ENCODE results near the gene MAD1L1.

Gene MAD1L1

DNA sequence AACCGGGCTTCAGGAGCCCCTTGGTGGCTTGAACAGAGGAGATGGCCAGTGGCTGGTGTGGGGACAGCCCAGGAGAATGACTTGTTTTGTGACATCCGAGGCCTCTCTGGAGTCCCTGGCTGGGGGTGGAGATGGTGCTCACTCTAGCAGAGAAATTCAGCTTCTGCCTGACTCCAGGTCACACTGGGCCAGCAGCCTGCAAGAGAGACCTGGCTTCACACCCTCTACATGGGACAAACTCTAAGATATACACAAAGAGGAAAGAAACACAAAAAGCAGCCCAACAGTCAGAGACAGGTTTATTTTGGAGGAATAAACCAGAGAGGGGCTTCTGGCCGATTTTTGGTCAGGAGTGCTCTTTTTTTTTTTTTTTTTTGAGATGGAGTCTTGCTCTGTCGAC is 429.8 kb downstream of the MAD1L1 start:
- no peaks in the 10 kb centered on the region for H3K36me3 ChIP-seq (ENCODE audit: control insufficient read depth in 1 of 2, insufficient read depth in 2 of 2, low read depth in 1 of 2, low read length in 2 of 2)
- H2AK5ac ChIP-seq (ENCODE audit: low read length, severe bottlenecking): no peak overlapping the region
- H3K9me3 ChIP-seq (ENCODE audit: control insufficient read depth, low read length): no peaks in the 10 kb centered on the region
- no peak overlapping the region for H3K4ac ChIP-seq (ENCODE audit: low read depth in 1 of 2, low read length in 2 of 2)
- no peak overlapping the region for H2AFZ ChIP-seq (ENCODE audit: low read depth, low read length)
- H2BK120ac ChIP-seq (ENCODE audit: low read depth, low read length): no peak overlapping the region
- no peak overlapping the region for H2BK15ac ChIP-seq (ENCODE audit: low read depth, poor library complexity, severe bottlenecking)
- H3K4me2 ChIP-seq (ENCODE audit: low read length, poor library complexity, severe bottlenecking): no peak overlapping the region
- DNase-seq: no peak
- H3K27me3 ChIP-seq (ENCODE audit: control insufficient read depth in 1 of 2, insufficient read depth in 1 of 2, low read length in 2 of 2): peaks cover 5 to 33% of the 10 kb centered on the region in 2 experiments
- H3K9ac ChIP-seq (ENCODE audit: low read length): no peak overlapping the region
- no peak overlapping the region for H3K27ac ChIP-seq (ENCODE audit: low read length, poor library complexity, severe bottlenecking)
- H3K4me1 ChIP-seq (ENCODE audit: control insufficient read depth, insufficient read depth, low read depth, low read length): no peaks in the 10 kb centered on the region
- H3K23ac ChIP-seq (ENCODE audit: low read length in 2 of 2): no peak overlapping the region
- no peak overlapping the region for H2BK12ac ChIP-seq (ENCODE audit: low read length in 2 of 2)
- no peak overlapping the region for H4K8ac ChIP-seq (ENCODE audit: low read length)
- WGBS: 83% methylated on average over 3 of the region's 4 CpGs
- H3K4me3 ChIP-seq (ENCODE audit: insufficient read depth in 1 of 2, low read depth in 1 of 2, low read length in 2 of 2): no peak overlapping the region
- H4K91ac ChIP-seq (ENCODE audit: low read length): no peak overlapping the region
- H3K18ac ChIP-seq (ENCODE audit: low read depth in 1 of 2, low read length in 2 of 2): no peak overlapping the region
- H2BK5ac ChIP-seq (ENCODE audit: low read depth, low read length, poor library complexity, severe bottlenecking): no peak overlapping the region
- no peak overlapping the region for H3K14ac ChIP-seq (ENCODE audit: low read length in 2 of 2)
- no peaks in the 10 kb centered on the region for H3K79me1 ChIP-seq (replicated peaks; ENCODE audit: low read length, poor library complexity, severe bottlenecking)

GRCh38 chr7:1800902-1801301 is 431.8 kb downstream of the MAD1L1 start:
- H3K79me1 ChIP-seq (replicated peaks; ENCODE audit: low read length, poor library complexity, severe bottlenecking): no peaks in the 10 kb centered on the region
- no peak overlapping the region for H4K91ac ChIP-seq (ENCODE audit: low read length)
- H3K27ac ChIP-seq (ENCODE audit: low read length, poor library complexity, severe bottlenecking): no peak overlapping the region
- H2AFZ ChIP-seq (ENCODE audit: low read depth, low read length): no peak overlapping the region
- H3K4me3 ChIP-seq (ENCODE audit: insufficient read depth in 1 of 2, low read depth in 1 of 2, low read length in 2 of 2): no peak overlapping the region
- no peak overlapping the region for H3K4me2 ChIP-seq (ENCODE audit: low read length, poor library complexity, severe bottlenecking)
- no peak overlapping the region for H2BK120ac ChIP-seq (ENCODE audit: low read depth, low read length)
- H3K9ac ChIP-seq (ENCODE audit: low read length): no peak overlapping the region
- H3K14ac ChIP-seq (ENCODE audit: low read length in 2 of 2): no peak overlapping the region
- no peak overlapping the region for H3K18ac ChIP-seq (ENCODE audit: low read depth in 1 of 2, low read length in 2 of 2)
- H2BK5ac ChIP-seq (ENCODE audit: low read depth, low read length, poor library complexity, severe bottlenecking): no peak overlapping the region
- H3K27me3 ChIP-seq (ENCODE audit: control insufficient read depth in 1 of 2, insufficient read depth in 1 of 2, low read length in 2 of 2): peaks cover 7 to 31% of the 10 kb centered on the region in 2 experiments
- no peak overlapping the region for H2BK15ac ChIP-seq (ENCODE audit: low read depth, poor library complexity, severe bottlenecking)
- no peak overlapping the region for H2AK5ac ChIP-seq (ENCODE audit: low read length, severe bottlenecking)
- H3K4me1 ChIP-seq (ENCODE audit: control insufficient read depth, insufficient read depth, low read depth, low read length): no peaks in the 10 kb centered on the region
- H3K23ac ChIP-seq (ENCODE audit: low read length in 2 of 2): no peak overlapping the region
- WGBS: 76% methylated on average over 10 of the region's 14 CpGs
- no peak overlapping the region for H2BK12ac ChIP-seq (ENCODE audit: low read length in 2 of 2)
- H3K4ac ChIP-seq (ENCODE audit: low read depth in 1 of 2, low read length in 2 of 2): no peak overlapping the region
- H4K8ac ChIP-seq (ENCODE audit: low read length): no peak overlapping the region
- H3K36me3 ChIP-seq (ENCODE audit: control insufficient read depth in 1 of 2, insufficient read depth in 2 of 2, low read depth in 1 of 2, low read length in 2 of 2): no peaks in the 10 kb centered on the region
- H3K9me3 ChIP-seq (ENCODE audit: control insufficient read depth, low read length): peaks cover 5% of the 10 kb centered on the region
- no peak for DNase-seq

GRCh38 chr7:1798191-1798590 is 434.6 kb downstream of the MAD1L1 start:
- Histone ChIP-seq H2BK12ac (ENCODE audit: low read length in 2 of 2) (no peak overlapping the region), H2BK15ac (ENCODE audit: low read depth, poor library complexity, severe bottlenecking) (no peak overlapping the region), H3K4me3 (ENCODE audit: insufficient read depth in 1 of 2, low read depth in 1 of 2, low read length in 2 of 2) (no peak overlapping the region), H2BK5ac (ENCODE audit: low read depth, low read length, poor library complexity, severe bottlenecking) (no peak overlapping the region), H3K79me1 (replicated peaks; ENCODE audit: low read length, poor library complexity, severe bottlenecking) (no peaks in the 10 kb centered on the region), H3K4me1 (ENCODE audit: control insufficient read depth, insufficient read depth, low read depth, low read length) (no peaks in the 10 kb centered on the region), H3K36me3 (ENCODE audit: control insufficient read depth in 1 of 2, insufficient read depth in 2 of 2, low read depth in 1 of 2, low read length in 2 of 2) (no peaks in the 10 kb centered on the region), H2AK5ac (ENCODE audit: low read length, severe bottlenecking) (no peak overlapping the region), H3K14ac (ENCODE audit: low read length in 2 of 2) (no peak overlapping the region), H3K9ac (ENCODE audit: low read length) (no peak overlapping the region), H3K9me3 (ENCODE audit: control insufficient read depth, low read length) (peaks cover 31% of the 10 kb centered on the region), H4K8ac (ENCODE audit: low read length) (no peak overlapping the region), H3K23ac (ENCODE audit: low read length in 2 of 2) (no peak overlapping the region), H4K91ac (ENCODE audit: low read length) (no peak overlapping the region), H2BK120ac (ENCODE audit: low read depth, low read length) (no peak overlapping the region), H3K18ac (ENCODE audit: low read depth in 1 of 2, low read length in 2 of 2) (no peak overlapping the region), H3K4ac (ENCODE audit: low read depth in 1 of 2, low read length in 2 of 2) (no peak overlapping the region), H3K4me2 (ENCODE audit: low read length, poor library complexity, severe bottlenecking) (no peak overlapping the region), H3K27me3 (ENCODE audit: control insufficient read depth in 1 of 2, insufficient read depth in 1 of 2, low read length in 2 of 2) (peaks cover 7 to 30% of the 10 kb centered on the region in 2 experiments), H2AFZ (ENCODE audit: low read depth, low read length) (no peak overlapping the region), H3K27ac (ENCODE audit: low read length, poor library complexity, severe bottlenecking) (no peak overlapping the region)
- DNase-seq: no peak
- no CpG with 5 or more reads among the region's 3 CpGs for WGBS

DNA sequence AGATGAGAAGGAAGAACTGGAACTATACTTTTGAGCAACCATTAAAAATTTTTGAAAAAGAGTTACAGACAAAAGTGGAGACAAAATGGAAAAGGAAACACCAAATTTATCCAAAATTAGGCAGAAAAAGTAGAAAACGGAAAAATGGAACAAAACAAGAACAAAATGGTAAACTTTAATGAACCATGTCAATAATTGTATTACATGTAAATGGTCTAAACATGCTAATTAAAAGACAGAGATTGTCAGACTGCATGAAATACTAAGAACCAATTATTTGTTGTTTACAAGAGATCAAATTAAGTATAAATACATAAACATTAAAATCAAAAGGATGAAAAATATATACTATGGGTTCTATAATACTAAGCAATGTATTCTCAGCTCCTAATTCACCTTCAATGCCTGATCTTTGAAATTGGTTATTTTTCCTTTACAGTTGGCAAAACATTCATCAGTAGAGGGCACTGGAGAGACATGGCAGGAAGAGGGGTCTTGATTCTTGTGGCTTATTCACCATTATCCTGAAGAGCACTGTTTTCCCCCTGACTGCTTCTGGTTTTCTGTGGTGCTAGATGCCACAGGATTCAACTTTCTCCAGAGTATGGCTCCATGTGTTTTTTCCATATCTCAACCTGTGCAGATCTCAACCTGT is 437.7 kb downstream of the MAD1L1 start:
- H3K27ac ChIP-seq (ENCODE audit: low read length, poor library complexity, severe bottlenecking): no peak overlapping the region
- no CpG with 5 or more reads among the region's 1 CpG for WGBS
- no peak overlapping the region for H2AK5ac ChIP-seq (ENCODE audit: low read length, severe bottlenecking)
- H3K4ac ChIP-seq (ENCODE audit: low read depth in 1 of 2, low read length in 2 of 2): no peak overlapping the region
- H3K14ac ChIP-seq (ENCODE audit: low read length in 2 of 2): no peak overlapping the region
- H3K4me1 ChIP-seq (ENCODE audit: control insufficient read depth, insufficient read depth, low read depth, low read length): no peaks in the 10 kb centered on the region
- no peak overlapping the region for H3K4me2 ChIP-seq (ENCODE audit: low read length, poor library complexity, severe bottlenecking)
- H3K79me1 ChIP-seq (replicated peaks; ENCODE audit: low read length, poor library complexity, severe bottlenecking): no peaks in the 10 kb centered on the region
- H2BK5ac ChIP-seq (ENCODE audit: low read depth, low read length, poor library complexity, severe bottlenecking): no peak overlapping the region
- no peak overlapping the region for H2BK12ac ChIP-seq (ENCODE audit: low read length in 2 of 2)
- no peak overlapping the region for H4K8ac ChIP-seq (ENCODE audit: low read length)
- no peak overlapping the region for H3K23ac ChIP-seq (ENCODE audit: low read length in 2 of 2)
- no peak overlapping the region for H2BK15ac ChIP-seq (ENCODE audit: low read depth, poor library complexity, severe bottlenecking)
- no peak overlapping the region for H2BK120ac ChIP-seq (ENCODE audit: low read depth, low read length)
- no peaks in the 10 kb centered on the region for H3K36me3 ChIP-seq (ENCODE audit: control insufficient read depth in 1 of 2, insufficient read depth in 2 of 2, low read depth in 1 of 2, low read length in 2 of 2)
- no peak for DNase-seq
- H3K27me3 ChIP-seq (ENCODE audit: control insufficient read depth in 1 of 2, insufficient read depth in 1 of 2, low read length in 2 of 2): peaks cover 7 to 13% of the 10 kb centered on the region in 2 experiments
- H3K18ac ChIP-seq (ENCODE audit: low read depth in 1 of 2, low read length in 2 of 2): no peak overlapping the region
- peaks cover 37% of the 10 kb centered on the region for H3K9me3 ChIP-seq (ENCODE audit: control insufficient read depth, low read length)
- H3K4me3 ChIP-seq (ENCODE audit: insufficient read depth in 1 of 2, low read depth in 1 of 2, low read length in 2 of 2): no peak overlapping the region
- no peak overlapping the region for H4K91ac ChIP-seq (ENCODE audit: low read length)
- H2AFZ ChIP-seq (ENCODE audit: low read depth, low read length): no peak overlapping the region
- H3K9ac ChIP-seq (ENCODE audit: low read length): no peak overlapping the region

Measured in mesenchymal stem cell (in vitro differentiated cells and primary cell).